Fibroblast of skin of scalp (primary cell): ENCODE results near the gene TNIK.
"Not testable (repeated sequence)": the region's sequence is repeated elsewhere in the genome, so short reads cannot be mapped to it uniquely, and the experiment has no call there.

Experiments used
- DNase-seq: peaks from one replicate; pipeline ENCODE4 v3.0.0-alpha.2; 2013

The TNIK gene

GRCh38 chr3:171157286-171157685 lies 302.9 kb downstream of the TNIK start:
- DNase-seq = no peak

- no peak for DNase-seq
These were observed 303.7 kb downstream of the TNIK start for GRCh38 chr3:171156401-171157010.

GRCh38 chr3:171155122-171155700 lies 305.0 kb downstream of the TNIK start:
- DNase-seq = no peak

- no peak for DNase-seq
These were observed 309.3 kb downstream of the TNIK start for GRCh38 chr3:171150945-171151344.

GRCh38 chr3:171149526-171150116 lies 310.6 kb downstream of the TNIK start:
- no peak for DNase-seq

GRCh38 chr3:171145798-171146197 lies 314.4 kb downstream of the TNIK start:
- DNase-seq = no peak

GRCh38 chr3:171142985-171143384 lies 317.2 kb downstream of the TNIK start:
- DNase-seq = peak; percentile 83

- DNase-seq = no peak
These were observed 320.0 kb downstream of the TNIK start for GRCh38 chr3:171140246-171140645.

- no peak for DNase-seq
These were observed 322.2 kb downstream of the TNIK start for GRCh38 chr3:171138027-171138426.

GRCh38 chr3:171135549-171135948 lies 324.7 kb downstream of the TNIK start:
- peak; percentile 37 for DNase-seq

- DNase-seq = no peak
These were observed 326.2 kb downstream of the TNIK start for GRCh38 chr3:171133796-171134569.

GRCh38 chr3:171133337-171133736 lies 326.9 kb downstream of the TNIK start:
- no peak for DNase-seq

- DNase-seq = peak; percentile 57
These were observed 327.3 kb downstream of the TNIK start for GRCh38 chr3:171132873-171133272.

- peak; percentile 51 for DNase-seq
These were observed 330.4 kb downstream of the TNIK start for GRCh38 chr3:171129827-171130226.

- DNase-seq = no peak
These were observed 332.6 kb downstream of the TNIK start for GRCh38 chr3:171127611-171128010.

- no peak for DNase-seq
These were observed 333.6 kb downstream of the TNIK start for GRCh38 chr3:171126478-171127209.

- peak; percentile 44 for DNase-seq
These were observed 335.2 kb downstream of the TNIK start for GRCh38 chr3:171125010-171125409.

GRCh38 chr3:171123915-171124314 lies 336.3 kb downstream of the TNIK start:
- DNase-seq = no peak

- DNase-seq = no peak
These were observed 337.3 kb downstream of the TNIK start for GRCh38 chr3:171122861-171123260.

GRCh38 chr3:171122240-171122639 lies 338.0 kb downstream of the TNIK start:
- no peak for DNase-seq

- no peak for DNase-seq
These were observed 338.4 kb downstream of the TNIK start for GRCh38 chr3:171121801-171122200.

GRCh38 chr3:171119402-171119801 lies 340.8 kb downstream of the TNIK start:
- not testable (repeated sequence) for DNase-seq

- DNase-seq = not testable (repeated sequence)
These were observed 341.2 kb downstream of the TNIK start for GRCh38 chr3:171118993-171119392.
